ENCODE results near the gene SYT17. TPM values are rescaled to one million over a fixed set of nuclear protein-coding genes. Genes with fewer than 3 reads are reported as not detected.

SYT17 gene
- total RNA-seq, 1 donor from 2014 or later: 2.4 TPM

DNA sequence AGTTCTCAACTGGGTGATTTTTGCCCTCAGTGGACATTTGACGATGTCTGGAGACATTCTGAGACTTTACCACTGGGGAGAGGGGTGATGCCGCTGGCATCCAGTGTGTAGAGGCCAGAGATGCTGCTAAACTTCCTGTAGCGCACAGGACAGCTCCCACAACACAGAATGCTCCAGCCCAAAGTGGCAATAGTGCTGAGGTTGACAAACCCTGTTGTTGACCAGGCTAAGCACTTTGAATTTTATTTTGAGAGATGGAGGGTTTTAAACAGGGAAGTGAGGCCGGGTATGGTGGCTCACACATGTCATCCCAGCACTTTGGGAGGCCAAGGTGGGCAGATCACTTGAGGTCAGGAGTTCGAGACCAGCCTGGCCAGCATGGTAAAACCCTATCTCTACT is 44.0 kb downstream of the SYT17 start:
- Histone ChIP-seq H3K27ac (no peak overlapping the region), H3K9me3 (no peaks in the 10 kb centered on the region), H3K4me3 (no peak overlapping the region), H3K36me3 (no peaks in the 10 kb centered on the region), H3K4me1 (no peaks in the 10 kb centered on the region), H3K27me3 (no peaks in the 10 kb centered on the region)
- DNase-seq (ENCODE audit: low spot score in 2 of 2): no peak
- TF ChIP-seq, protein P1, sequence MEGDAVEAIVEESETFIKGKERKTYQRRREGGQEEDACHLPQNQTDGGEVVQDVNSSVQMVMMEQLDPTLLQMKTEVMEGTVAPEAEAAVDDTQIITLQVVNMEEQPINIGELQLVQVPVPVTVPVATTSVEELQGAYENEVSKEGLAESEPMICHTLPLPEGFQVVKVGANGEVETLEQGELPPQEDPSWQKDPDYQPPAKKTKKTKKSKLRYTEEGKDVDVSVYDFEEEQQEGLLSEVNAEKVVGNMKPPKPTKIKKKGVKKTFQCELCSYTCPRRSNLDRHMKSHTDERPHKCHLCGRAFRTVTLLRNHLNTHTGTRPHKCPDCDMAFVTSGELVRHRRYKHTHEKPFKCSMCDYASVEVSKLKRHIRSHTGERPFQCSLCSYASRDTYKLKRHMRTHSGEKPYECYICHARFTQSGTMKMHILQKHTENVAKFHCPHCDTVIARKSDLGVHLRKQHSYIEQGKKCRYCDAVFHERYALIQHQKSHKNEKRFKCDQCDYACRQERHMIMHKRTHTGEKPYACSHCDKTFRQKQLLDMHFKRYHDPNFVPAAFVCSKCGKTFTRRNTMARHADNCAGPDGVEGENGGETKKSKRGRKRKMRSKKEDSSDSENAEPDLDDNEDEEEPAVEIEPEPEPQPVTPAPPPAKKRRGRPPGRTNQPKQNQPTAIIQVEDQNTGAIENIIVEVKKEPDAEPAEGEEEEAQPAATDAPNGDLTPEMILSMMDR (IDR thresholded peaks at IDR 0.05): no peak
- intact Hi-C loops (cut with DNase I): no loop called here

- H3K27me3 ChIP-seq: no peaks in the 10 kb centered on the region
- no peak overlapping the region for H3K4me3 ChIP-seq
- DNase-seq (ENCODE audit: low spot score in 2 of 2): no peak
- intact Hi-C loops (cut with DNase I): no loop called here
- no peak overlapping the region for H3K27ac ChIP-seq
- no peaks in the 10 kb centered on the region for H3K4me1 ChIP-seq
- no peaks in the 10 kb centered on the region for H3K9me3 ChIP-seq
- no peaks in the 10 kb centered on the region for H3K36me3 ChIP-seq
- TF ChIP-seq, protein P1 (IDR thresholded peaks at IDR 0.05): no peak
These were observed 45.8 kb downstream of the SYT17 start for GRCh38 chr16:19213885-19214284.

DNA sequence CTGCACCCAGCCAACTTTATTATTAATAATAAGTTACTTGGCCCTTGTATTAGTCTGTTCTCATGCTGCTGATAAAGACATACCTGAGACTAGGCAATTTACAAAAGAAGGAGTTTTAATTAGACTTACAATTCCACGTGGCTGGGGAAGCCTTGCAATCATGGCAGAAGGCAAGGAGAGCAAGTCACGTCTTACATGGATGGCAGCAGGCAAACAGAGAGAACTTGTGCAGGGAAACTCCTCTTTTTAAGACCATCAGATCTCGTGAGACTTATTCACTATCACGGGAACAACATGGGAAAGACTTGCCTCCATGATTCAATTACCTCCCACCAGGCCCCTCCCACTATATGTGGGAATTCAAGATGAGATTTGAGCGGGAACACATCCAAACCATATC is 47.7 kb downstream of the SYT17 start:
- no peaks in the 10 kb centered on the region for H3K9me3 ChIP-seq
- H3K27ac ChIP-seq: no peak overlapping the region
- H3K4me3 ChIP-seq: no peak overlapping the region
- intact Hi-C loops (cut with DNase I): no loop called here
- no peaks in the 10 kb centered on the region for H3K36me3 ChIP-seq
- no peak for DNase-seq (ENCODE audit: low spot score in 2 of 2)
- no peaks in the 10 kb centered on the region for H3K4me1 ChIP-seq
- no peaks in the 10 kb centered on the region for H3K27me3 ChIP-seq
- TF ChIP-seq, protein P1 (IDR thresholded peaks at IDR 0.05): no peak

DNA sequence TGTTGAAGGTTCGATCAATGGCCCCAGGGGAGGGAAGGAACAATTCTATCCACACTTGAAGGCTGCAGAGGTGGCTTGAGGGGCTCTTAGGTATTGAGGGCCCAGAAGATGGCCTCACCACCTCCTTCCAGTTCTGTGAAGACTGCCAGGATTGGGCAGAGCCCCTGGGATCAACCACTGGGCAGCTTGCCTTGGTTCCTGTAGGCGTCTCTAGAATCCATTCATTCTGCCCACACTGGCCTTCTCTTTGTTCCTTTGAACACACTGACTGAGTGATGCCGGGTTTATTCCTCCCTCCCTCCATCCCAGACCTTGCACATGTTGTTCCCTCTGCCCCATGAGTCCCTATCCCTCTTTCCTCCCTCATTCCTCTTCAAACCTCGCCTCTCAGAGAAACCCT is 50.5 kb downstream of the SYT17 start:
- Histone ChIP-seq H3K36me3 (no peaks in the 10 kb centered on the region), H3K27ac (no peak overlapping the region), H3K4me1 (no peaks in the 10 kb centered on the region), H3K4me3 (no peak overlapping the region), H3K27me3 (no peaks in the 10 kb centered on the region), H3K9me3 (no peaks in the 10 kb centered on the region)
- intact Hi-C loops (cut with DNase I): no loop called here
- TF ChIP-seq, protein P1 (IDR thresholded peaks at IDR 0.05): no peak
- no peak for DNase-seq (ENCODE audit: low spot score in 2 of 2)

- no peak for DNase-seq (ENCODE audit: low spot score in 2 of 2)
- Histone ChIP-seq H3K4me3 (no peak overlapping the region), H3K27me3 (no peaks in the 10 kb centered on the region), H3K9me3 (no peaks in the 10 kb centered on the region), H3K27ac (no peak overlapping the region), H3K36me3 (no peaks in the 10 kb centered on the region), H3K4me1 (no peaks in the 10 kb centered on the region)
- intact Hi-C loops (cut with DNase I): no loop called here
- TF ChIP-seq, protein P1 (IDR thresholded peaks at IDR 0.05): no peak
These were observed 51.8 kb downstream of the SYT17 start for GRCh38 chr16:19219836-19220235.

All from ascending aorta (tissue), 2 donors.